GM12878 (cell line): ENCODE data around the gene ANKRD45. TPM values are rescaled to one million over a fixed set of nuclear protein-coding genes. Genes with fewer than 3 reads are reported as not detected.

Experiments used
- BCLAF1 ChIP-seq: fragments of 450-650 bp; IDR thresholded peaks from 2 replicates; pipeline ENCODE4 v1.6.1; 2017; ENCODE audit warnings: antibody characterized with exemption, mild to moderate bottlenecking, moderate library complexity
- BHLHE40 ChIP-seq, 2 experiments: fragments of 450-650 bp in 1 of 2; IDR thresholded peaks; 2 replicates each; pipeline ENCODE4 v1.6.1; 2011 to 2017; ENCODE audit warnings: low read depth in 2 of 2, borderline replicate concordance in 1 of 2, improper control_type of control experiment in 1 of 2, low read length in 1 of 2, mild to moderate bottlenecking in 1 of 2
- BRCA1 ChIP-seq: IDR thresholded peaks from 2 replicates; pipeline ENCODE4 v1.6.1; 2011; ENCODE audit warnings: low read depth, low read length, improper control_type of control experiment
- CEBPZ ChIP-seq: fragments of 150-350 bp; IDR thresholded peaks from 2 replicates; pipeline ENCODE4 v1.6.1; 2016; ENCODE audit warnings: low read depth, low read length
- EGR1 ChIP-seq, 2 experiments: IDR thresholded peaks; 1 replicate in 1 of 2; 2 replicates in 1 of 2; pipeline ENCODE4 v1.6.1; 2011 to 2012; ENCODE audit warnings: low read depth in 2 of 2, low read length in 2 of 2, borderline replicate concordance in 1 of 2, mild to moderate bottlenecking in 1 of 2, moderate library complexity in 1 of 2
- EZH2 ChIP-seq: IDR thresholded peaks from 2 replicates; pipeline ENCODE4 v1.6.1; 2012; ENCODE audit warnings: low read depth, mild to moderate bottlenecking, control low read depth, inconsistent platforms, low read length, borderline replicate concordance; ENCODE audit not compliant: control insufficient read depth
- IKZF2 ChIP-seq, 2 experiments: fragments of 450-650 bp; IDR thresholded peaks; 2 replicates each; pipeline ENCODE4 v1.6.1; 2017; ENCODE audit warnings: mild to moderate bottlenecking in 2 of 2, moderate library complexity in 2 of 2
- JUND ChIP-seq: IDR thresholded peaks from 2 replicates; pipeline ENCODE4 v1.6.1; 2012; ENCODE audit warnings: low read depth, mild to moderate bottlenecking, low read length, improper control_type of control experiment, moderate library complexity
- MTA2 ChIP-seq: fragments of 450-650 bp; IDR thresholded peaks from 2 replicates; pipeline ENCODE4 v1.6.1; 2016; ENCODE audit warnings: low read depth, mild to moderate bottlenecking, moderate library complexity
- NR2C1 ChIP-seq: fragments of 450-650 bp; IDR thresholded peaks from 2 replicates; pipeline ENCODE4 v1.6.1; 2017; ENCODE audit warnings: antibody characterized with exemption, mild to moderate bottlenecking, moderate library complexity
- RELB ChIP-seq: fragments of 450-650 bp; IDR thresholded peaks from 2 replicates; pipeline ENCODE4 v1.6.1; 2017; ENCODE audit warnings: low read depth, mild to moderate bottlenecking, moderate library complexity
- RFX5 ChIP-seq: IDR thresholded peaks from 2 replicates; pipeline ENCODE4 v1.6.1; 2011; ENCODE audit warnings: low read depth, low read length, improper control_type of control experiment
- SIN3A ChIP-seq: IDR thresholded peaks from 2 replicates; pipeline ENCODE4 v1.6.1; 2012; ENCODE audit warnings: low read depth, low read length, improper control_type of control experiment
- SREBF2 ChIP-seq: IDR thresholded peaks from 2 replicates; pipeline ENCODE4 v1.6.1; 2012; ENCODE audit warnings: mild to moderate bottlenecking, low read length
- STAT1 ChIP-seq: fragments of 450-650 bp; conservative IDR thresholded peaks from 2 replicates; pipeline ENCODE4 v1.6.1; 2014; ENCODE audit warnings: antibody characterized with exemption, mild to moderate bottlenecking
- TCF12 ChIP-seq: IDR thresholded peaks from 2 replicates; pipeline ENCODE4 v1.6.1; 2011; ENCODE audit warnings: low read depth, mild to moderate bottlenecking, low read length
- TCF3 ChIP-seq: IDR thresholded peaks from 2 replicates; pipeline ENCODE4 v1.6.1; 2012; ENCODE audit warnings: low read depth, mild to moderate bottlenecking, low read length, borderline replicate concordance; ENCODE audit not compliant: insufficient read depth
- ZNF217 ChIP-seq: fragments of 450-650 bp; IDR thresholded peaks from 2 replicates; pipeline ENCODE4 v1.6.1; 2017; ENCODE audit warnings: antibody characterized with exemption, mild to moderate bottlenecking
- ZSCAN29 ChIP-seq: fragments of 450-650 bp; IDR thresholded peaks from 2 replicates; pipeline ENCODE4 v1.6.1; 2017; ENCODE audit warnings: mild to moderate bottlenecking, moderate library complexity
- ZZZ3 ChIP-seq: IDR thresholded peaks from 2 replicates; pipeline ENCODE4 v1.6.1; 2011; ENCODE audit warnings: low read depth; ENCODE audit not compliant: control insufficient read depth, insufficient read length
- polyA plus RNA-seq, 11 experiments: library from polyadenylated mRNA; depleted of rRNA in 4 of 11; unstranded in 6 of 11; stranded (reverse) in 5 of 11; fragments of >200 nt; fragmentation: Nextera tagmentation in 4 of 11; fragmentation: Illumina TruSeq in 1 of 11; extraction: Ambion mirVana in 4 of 11; extraction: Trizol in 1 of 11; gene quantifications; 1 replicate in 1 of 11; 2 replicates in 10 of 11; pipeline versions ENCODE4 v1.2.1 to v1.2.3, GENCODE V29; 2011 to 2016; ENCODE audit warnings: inconsistent platforms in 2 of 11, missing spikeins in 2 of 11, low read depth in 1 of 11
- total RNA-seq, 4 experiments: library from RNA; depleted of rRNA in 3 of 4; stranded (reverse); fragments of >200 nt in 3 of 4; fragmentation: Illumina TruSeq in 1 of 4; extraction: Trizol in 1 of 4; gene quantifications; 2 replicates each; pipeline versions ENCODE4 v1.2.1 to v1.2.3, GENCODE V29; 2013 to 2021
- TF ChIP-seq, protein P1 (sequence below): IDR thresholded peaks from 2 replicates; pipeline ENCODE4 v1.6.1; 2012; ENCODE audit warnings: low read depth, low read length, improper control_type of control experiment

Gene ANKRD45
- total and polyA plus RNA-seq, 10 of the 15 experiments (the other 5 are each of a cell fraction or from before 2014, with no cell fraction given), result 0.04 to 0.15 (median 0.13) TPM; not detected in 5

GRCh38 chr1:173714759-173715537 lies 45.3 kb upstream of the ANKRD45 start, which contains the start of gene KLHL20 (continued):
- peak; percentile 66 for TF ChIP-seq MTA2
- no peak for TF ChIP-seq ZSCAN29
- TF ChIP-seq SREBF2, result no peak
- TF ChIP-seq IKZF2 (IDR thresholded peaks at IDR 0.05), result peak; percentile 50 to 80
- TF ChIP-seq EGR1 (IDR thresholded peaks at IDR 0.05; ENCODE audit: borderline replicate concordance in 1 of 2, low read depth in 2 of 2, low read length in 2 of 2), result peak; percentile 22 to 54; a peak in 1 of 3 replicates
- TF ChIP-seq ZZZ3, result peak; percentile 38
- peak; percentile 94 for TF ChIP-seq NR2C1
- TF ChIP-seq ZNF217, result no peak
- TF ChIP-seq JUND, result no peak
- peak; percentile 84; the same call in 1 of the 2 replicates for TF ChIP-seq SIN3A
- no peak for TF ChIP-seq TCF3
- 0 out of 2 replicates have a peak, but pooled peaks have one; percentile 17 for TF ChIP-seq TCF12
- no peak for TF ChIP-seq CEBPZ
- peak; percentile 87 for TF ChIP-seq RELB
- TF ChIP-seq BCLAF1, result no peak
- 0 out of 2 replicates have a peak, but pooled peaks have one; percentile 13 for TF ChIP-seq RFX5
- no peak for TF ChIP-seq EZH2
- TF ChIP-seq, protein P1, sequence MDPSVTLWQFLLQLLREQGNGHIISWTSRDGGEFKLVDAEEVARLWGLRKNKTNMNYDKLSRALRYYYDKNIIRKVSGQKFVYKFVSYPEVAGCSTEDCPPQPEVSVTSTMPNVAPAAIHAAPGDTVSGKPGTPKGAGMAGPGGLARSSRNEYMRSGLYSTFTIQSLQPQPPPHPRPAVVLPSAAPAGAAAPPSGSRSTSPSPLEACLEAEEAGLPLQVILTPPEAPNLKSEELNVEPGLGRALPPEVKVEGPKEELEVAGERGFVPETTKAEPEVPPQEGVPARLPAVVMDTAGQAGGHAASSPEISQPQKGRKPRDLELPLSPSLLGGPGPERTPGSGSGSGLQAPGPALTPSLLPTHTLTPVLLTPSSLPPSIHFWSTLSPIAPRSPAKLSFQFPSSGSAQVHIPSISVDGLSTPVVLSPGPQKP, result peak; percentile 98
- no peak for TF ChIP-seq BRCA1
- TF ChIP-seq STAT1, result 0 out of 2 replicates have a peak, but pooled peaks have one; percentile 89
- TF ChIP-seq BHLHE40 (IDR thresholded peaks at IDR 0.05; ENCODE audit: borderline replicate concordance in 1 of 2, low read depth in 2 of 2, low read length in 1 of 2), result no peak
